RKO (cell line): Measurements from ENCODE around the gene PKNOX2.

Experiments
- DNase-seq: peaks from one replicate; pipeline ENCODE4 v3.0.0-alpha.2; 2016; ENCODE audit warnings: low spot score

PKNOX2 gene

GRCh38 chr11:125154378-125155099, 10.0 kb upstream of the PKNOX2 start:
- DNase-seq = no peak

DNA sequence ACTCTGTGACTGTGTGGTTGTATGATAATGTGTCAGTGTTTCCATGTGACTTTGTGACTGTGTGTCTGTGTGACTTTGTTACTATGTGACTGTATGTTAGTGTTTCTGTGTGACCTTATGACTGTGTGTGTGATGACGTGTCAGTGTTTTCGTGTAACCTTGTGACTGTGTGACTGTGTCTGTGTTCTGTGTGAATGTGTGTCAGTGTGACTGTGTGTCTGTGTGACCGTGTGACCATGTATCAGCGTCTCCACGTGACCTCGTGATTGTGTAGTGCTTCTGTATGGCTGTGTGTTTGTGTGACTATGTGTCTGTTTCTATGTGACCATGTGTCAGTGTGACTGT, 9.5 kb upstream of the PKNOX2 start:
- peak; percentile 24 for DNase-seq

GRCh38 chr11:125155767-125156166, 8.8 kb upstream of the PKNOX2 start:
- DNase-seq = peak; percentile 53

DNA sequence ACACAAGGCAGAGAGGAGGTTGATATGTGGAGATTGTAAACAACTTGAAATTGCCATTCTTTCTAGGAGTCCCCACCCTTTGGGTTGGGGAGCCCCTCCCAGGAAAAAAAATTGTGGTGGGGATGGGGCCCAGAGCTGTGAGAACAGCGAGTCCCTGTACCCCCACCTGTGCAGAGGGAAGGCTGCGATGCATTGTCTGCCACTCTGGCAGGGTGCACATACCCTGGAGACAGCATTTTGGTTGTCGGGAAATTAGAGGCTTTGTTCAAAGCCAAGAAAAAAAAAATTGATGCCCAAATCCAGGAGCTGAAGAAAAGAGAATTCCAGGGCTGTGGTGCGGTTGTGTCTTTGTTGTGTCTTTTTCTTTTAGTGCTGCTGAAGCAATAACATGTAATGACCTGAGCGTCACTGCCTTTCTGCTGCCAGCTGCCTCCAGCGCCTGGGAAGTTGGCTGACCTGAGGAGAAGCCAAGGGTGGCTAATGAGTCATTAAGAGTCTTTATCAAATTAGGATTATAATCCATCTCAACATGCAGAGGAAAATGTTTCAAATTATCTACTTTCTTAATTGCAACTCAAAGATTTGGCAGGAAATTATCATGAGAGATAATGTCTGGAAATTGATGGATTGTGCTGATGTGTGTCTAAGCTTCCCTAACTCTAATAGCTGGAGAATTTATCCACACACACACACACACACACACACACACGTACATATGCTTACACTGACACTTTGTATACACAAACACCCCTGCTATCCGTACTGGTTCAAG, 8.0 kb upstream of the PKNOX2 start:
- DNase-seq = no peak

GRCh38 chr11:125157118-125157733, 7.3 kb upstream of the PKNOX2 start:
- no peak for DNase-seq

- DNase-seq = no peak
Observed at GRCh38 chr11:125157953-125158680, 6.4 kb upstream of the PKNOX2 start.

- DNase-seq = no peak
Observed at GRCh38 chr11:125162743-125163142, 1.8 kb upstream of the PKNOX2 start.

DNA sequence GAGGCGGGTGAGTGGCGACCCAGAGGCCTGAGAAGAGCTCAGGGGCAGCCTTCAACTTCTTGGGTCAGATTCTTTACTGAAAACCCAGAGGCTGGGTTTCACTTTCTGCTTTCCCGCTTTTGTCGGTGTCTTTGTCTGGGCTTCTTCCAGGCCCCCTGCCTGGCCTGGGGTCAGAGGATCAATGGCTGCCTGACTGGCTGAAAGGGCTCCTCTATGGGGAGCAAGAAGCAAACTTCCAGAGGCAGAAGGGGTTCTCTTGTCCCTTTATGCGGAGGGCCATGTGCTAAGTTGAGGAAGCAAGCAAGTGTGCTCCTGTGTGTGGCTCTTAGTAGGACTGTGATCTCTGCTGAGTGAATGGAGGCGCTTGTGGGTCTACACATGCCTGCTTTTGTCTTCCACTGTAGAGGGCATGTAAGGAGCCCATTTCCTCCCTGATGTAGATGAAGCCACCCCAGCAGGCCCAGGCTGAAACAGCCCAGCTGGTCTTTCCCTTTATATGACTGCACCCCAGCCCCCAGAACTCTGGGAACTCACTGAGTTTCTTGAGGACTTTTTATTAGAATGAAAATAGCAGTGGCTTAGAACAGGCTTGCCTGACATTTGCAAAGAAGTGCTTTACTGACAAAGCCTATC, 1.0 kb upstream of the PKNOX2 start:
- no peak for DNase-seq

DNA sequence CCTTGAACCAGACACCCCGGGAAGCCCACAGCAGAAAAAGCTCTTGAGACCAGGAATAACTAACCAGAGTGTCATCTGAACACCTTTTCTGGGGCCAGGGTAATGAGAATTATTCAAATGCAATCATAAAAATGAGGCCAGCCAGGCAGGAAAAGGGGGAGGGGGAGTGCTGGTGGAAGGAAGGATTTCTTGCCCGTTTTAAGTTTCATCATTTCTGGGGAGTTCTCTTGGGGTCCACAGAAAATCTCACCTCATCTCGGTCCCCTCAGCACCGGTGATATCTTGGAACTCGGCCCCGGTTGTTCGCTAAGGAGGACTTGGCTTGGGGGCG, 495 bp upstream of the PKNOX2 start:
- no peak for DNase-seq

GRCh38 chr11:125165111-125165842, 726 bp downstream of the PKNOX2 start:
- DNase-seq = no peak

DNA sequence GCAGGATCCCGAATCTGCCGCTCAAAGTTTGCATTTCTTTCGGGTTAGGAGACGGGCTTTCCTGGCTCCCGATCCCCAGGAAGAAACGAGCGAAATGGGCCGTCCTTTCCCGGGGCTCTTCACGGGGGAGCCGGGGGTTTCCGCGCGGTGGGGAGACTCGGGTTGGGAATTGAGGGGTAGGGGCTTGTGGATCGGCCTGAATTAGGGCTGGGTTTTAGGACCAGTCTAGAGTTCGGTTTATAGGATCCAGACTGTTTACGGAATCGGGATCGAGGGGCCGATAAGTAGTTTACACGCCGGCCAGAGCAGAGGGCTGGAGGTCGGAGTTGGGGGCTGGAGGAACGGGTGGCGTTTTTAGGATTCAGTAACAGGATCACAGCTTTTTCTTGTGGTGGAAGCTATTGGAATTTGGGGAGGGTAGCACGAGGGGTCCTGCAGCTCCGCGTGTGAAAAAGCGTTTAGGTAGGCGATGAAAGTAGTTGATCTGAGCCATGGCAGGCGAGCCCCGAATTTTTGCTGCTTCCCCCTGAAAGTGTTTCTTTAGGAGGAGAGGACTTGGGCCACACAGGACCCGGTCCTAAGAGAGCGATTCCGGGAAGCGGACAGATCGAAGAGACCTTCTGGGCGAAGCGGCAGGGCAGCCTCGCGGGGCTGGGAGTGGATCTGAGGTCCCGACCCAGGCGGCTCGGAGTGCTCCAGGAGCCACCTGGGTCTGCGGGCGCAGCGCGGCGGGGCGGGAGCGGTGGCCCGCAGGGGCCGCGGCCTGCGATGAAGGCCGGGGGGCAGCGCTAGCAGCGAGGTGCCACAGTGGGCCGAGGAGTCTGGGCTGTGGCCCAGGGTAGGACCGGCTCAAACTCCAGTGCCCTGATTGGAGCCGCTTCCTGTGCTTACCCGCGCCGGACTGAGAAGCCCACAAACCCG, 1.6 kb downstream of the PKNOX2 start:
- no peak for DNase-seq

- no peak for DNase-seq
Observed at GRCh38 chr11:125166764-125167291, 2.3 kb downstream of the PKNOX2 start.

DNA sequence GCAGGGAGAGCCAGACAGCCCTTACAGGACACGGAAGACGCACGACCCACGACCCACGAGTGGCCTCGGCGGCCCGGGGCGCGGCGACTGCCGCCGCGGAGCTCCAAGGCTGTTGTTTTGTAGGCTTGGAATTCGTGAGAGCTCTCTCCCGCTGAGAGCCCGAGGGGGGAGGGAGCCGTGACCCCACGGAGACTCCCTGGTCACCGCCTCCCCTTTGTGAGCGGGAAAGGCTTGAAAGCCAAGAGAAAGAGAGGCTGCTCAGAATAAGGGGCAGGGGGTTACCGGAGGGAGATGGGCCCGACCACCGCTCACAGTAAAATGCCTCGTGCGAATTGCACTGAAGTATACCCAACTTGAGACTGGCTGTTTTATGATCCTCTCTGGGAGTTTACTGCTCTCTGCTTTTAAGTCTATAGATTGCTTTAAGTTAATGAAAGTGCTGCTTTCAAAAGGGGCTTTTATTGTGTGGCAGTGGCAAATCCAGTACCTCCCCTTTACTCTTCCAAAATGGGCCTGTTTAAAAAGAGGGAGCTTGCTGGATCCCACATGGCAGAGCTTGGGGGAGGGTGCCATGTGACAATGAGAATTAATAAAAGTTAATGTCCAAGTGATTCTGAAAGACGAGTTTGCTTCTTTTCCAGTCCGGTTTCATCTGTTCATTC, 2.9 kb downstream of the PKNOX2 start:
- no peak for DNase-seq

DNA sequence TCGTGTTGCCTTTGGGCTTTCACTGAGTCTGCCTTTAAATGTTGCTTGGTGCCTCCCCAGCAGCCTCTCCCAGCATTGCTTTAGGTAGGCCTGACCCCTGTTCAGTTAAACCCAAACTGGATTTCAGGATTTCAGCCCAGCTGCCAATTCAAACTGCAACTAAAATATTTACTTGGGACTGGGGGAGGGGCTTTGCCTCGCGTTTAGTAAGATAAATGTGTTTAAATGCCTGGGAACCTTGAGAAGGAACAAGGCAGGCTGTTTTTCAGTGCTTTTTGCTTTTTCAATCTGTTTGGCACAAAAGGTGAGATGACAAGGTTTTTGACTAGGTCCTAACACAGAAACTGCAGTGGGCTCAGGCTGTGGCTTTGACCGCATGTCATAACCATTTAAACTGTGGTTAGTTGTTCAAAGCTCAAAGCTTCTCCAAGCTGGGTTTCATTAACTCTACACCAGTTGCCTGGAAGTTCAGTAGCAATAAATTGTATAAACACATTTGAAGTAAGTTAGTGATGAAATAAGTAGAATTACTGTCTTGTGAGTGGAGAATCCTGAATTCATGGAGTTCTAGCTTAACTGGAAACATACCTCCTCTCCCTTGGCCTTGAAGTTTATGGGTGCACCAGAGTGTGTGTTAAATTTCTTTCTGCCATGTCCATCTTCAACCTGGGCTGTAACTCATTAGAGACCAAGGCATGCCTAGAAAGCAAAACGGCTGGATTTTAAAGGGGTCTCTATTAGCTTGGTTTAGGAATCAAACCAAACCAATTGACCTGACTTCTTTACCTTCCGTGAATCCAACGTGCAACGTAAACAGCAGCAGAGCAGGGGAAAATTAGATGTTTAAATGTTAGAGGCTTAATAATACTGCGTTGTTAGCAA, 3.6 kb downstream of the PKNOX2 start:
- no peak for DNase-seq

GRCh38 chr11:125168918-125169456, 4.4 kb downstream of the PKNOX2 start:
- no peak for DNase-seq

GRCh38 chr11:125170001-125170509, 5.5 kb downstream of the PKNOX2 start:
- no peak for DNase-seq

GRCh38 chr11:125170510-125171031, 6.0 kb downstream of the PKNOX2 start:
- DNase-seq = no peak

- DNase-seq = no peak
Observed at GRCh38 chr11:125171974-125172373, 7.4 kb downstream of the PKNOX2 start.
